Bladder microvascular endothelial cell (primary cell): ENCODE measurements around the gene ITGB5. TPM values are rescaled to one million over a fixed set of nuclear protein-coding genes. Genes with fewer than 3 reads are reported as not detected.

Source experiments
- total RNA-seq: library from RNA; depleted of rRNA; stranded (reverse); fragments of >200 nt; gene quantifications from 2 replicates; pipeline ENCODE4 v1.2.3, GENCODE V29; 2014

ITGB5 gene, protein sequence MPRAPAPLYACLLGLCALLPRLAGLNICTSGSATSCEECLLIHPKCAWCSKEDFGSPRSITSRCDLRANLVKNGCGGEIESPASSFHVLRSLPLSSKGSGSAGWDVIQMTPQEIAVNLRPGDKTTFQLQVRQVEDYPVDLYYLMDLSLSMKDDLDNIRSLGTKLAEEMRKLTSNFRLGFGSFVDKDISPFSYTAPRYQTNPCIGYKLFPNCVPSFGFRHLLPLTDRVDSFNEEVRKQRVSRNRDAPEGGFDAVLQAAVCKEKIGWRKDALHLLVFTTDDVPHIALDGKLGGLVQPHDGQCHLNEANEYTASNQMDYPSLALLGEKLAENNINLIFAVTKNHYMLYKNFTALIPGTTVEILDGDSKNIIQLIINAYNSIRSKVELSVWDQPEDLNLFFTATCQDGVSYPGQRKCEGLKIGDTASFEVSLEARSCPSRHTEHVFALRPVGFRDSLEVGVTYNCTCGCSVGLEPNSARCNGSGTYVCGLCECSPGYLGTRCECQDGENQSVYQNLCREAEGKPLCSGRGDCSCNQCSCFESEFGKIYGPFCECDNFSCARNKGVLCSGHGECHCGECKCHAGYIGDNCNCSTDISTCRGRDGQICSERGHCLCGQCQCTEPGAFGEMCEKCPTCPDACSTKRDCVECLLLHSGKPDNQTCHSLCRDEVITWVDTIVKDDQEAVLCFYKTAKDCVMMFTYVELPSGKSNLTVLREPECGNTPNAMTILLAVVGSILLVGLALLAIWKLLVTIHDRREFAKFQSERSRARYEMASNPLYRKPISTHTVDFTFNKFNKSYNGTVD
- total RNA-seq: 128 and 147 TPM in 2 replicates

DNA sequence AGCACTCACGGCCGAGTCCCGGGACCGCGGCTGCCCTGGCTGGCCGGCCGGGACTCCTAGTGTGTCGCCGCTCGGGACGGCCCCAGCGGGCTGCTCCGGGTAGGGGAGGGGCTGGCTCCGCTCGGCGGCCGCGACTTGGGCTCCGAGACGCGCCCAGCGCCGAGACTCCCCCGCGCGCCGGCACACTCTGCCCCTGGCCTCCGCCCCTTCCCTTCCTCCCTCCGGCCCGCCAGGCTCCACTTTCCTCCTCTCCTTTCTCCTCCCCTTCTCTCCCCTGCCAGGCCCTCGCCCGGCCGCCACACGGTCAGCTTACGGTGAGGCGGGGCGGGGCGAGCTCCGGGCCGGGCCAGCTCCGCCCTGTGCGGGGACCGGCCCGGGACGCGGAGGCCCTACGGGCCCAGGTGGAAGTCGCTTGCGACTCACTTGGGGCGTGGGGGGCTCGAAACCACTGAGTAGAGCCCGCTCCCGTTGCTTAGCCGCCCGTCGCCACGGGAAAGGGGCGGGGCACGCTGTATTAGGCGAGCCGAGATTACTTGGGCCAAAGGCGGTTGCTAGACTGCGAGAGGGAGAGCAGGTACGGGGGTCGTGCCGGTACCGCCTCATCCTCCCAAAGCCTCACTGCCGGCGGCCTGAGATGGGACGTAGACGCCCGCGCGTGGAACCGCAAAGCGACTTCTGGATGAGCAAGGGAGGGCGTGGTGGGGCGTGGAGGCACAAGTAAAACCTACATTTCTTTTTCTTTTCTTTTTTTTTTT lies at the start of gene ITGB5:
Gene ITGB5 (minus strand): TSS at position 189 of the 755 bp plus-strand sequence. CDS start 365 bp downstream, outside the sequence.

DNA sequence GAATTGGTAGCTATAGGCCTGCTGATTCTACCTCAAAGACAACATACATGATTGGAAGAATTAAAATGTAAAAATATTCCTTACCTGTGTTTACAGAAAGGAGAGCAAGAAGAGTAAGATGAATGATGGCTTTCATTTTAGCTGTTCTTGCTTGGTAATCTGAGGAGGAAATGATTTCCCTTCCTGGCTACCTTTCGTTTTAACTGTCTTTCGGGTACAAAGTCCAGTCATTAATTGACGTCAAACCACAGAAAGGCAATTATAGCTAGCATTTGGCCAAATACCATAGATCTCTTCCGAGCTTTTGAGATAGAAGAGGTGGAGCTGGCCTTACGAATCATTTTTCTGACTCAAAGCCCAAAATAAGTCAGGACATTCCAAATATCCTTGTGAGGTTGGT lies 47.4 kb upstream of the ITGB5 start, which contains the start of gene MUC13:
Gene MUC13 (minus strand): TSS at position 175 of the 400 bp plus-strand sequence. CDS start 39 bp downstream, at position 136.

DNA sequence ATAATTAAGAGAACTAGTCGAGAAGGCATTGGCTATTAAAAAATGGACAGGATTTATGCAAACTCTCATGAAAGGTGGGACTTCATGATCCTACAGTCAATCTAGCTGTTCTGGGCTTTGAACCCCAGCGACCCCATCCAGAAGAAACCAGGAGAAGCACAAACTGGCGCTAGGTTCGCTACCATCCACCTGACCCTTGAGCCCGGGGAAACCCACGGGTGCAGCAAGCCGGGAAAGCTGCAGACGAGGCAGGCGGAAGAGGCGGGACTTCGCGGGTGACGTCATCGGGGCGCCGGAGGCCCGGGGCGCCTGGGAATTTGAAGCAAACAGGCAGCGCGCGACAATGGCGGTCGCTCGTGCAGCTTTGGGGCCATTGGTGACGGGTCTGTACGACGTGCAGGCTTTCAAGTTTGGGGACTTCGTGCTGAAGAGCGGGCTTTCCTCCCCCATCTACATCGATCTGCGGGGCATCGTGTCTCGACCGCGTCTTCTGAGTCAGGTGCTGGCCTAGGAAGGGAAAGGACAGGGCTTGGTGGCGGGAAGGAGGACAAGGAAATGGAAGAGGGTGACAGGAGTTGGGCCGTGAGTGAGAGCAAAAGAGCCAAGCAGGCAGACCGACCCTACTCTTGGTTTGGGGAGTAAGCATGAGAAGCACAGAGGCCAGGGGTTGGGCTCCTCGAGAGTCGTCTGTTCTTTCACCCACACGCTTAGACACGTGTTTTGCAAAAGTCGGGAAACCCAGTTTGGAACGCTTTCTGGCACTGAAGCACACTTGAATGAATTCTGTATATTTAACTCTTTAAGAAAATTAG lies 156.8 kb downstream of the ITGB5 start, which contains the start of gene UMPS:
Gene UMPS (plus strand): TSS at position 324 of the 812 bp plus-strand sequence. CDS start 20 bp downstream, at position 344.

Other genes with a start within 250 kb of the ITGB5 start
- 29.0 and 39.0 TPM in 2 replicates for gene UMPS, start 156.9 kb downstream of the ITGB5 start, total RNA-seq
- gene MUC13, start 47.4 kb upstream of the ITGB5 start, total RNA-seq: under 0.01 TPM in 1 of 2 replicates, not detected in the other
- 35.0 and 92.2 TPM in 2 replicates for gene HEG1, start 168.6 kb upstream of the ITGB5 start, total RNA-seq